A673 (cell line): Measurements from ENCODE around the gene KIT.

ENCODE experiments used
- EZH2 ChIP-seq: fragments of 200-600 bp; sonication (generic); IDR thresholded peaks from 2 replicates; pipeline ENCODE4 v1.6.1; 2017; ENCODE audit warnings: borderline replicate concordance, low read depth, mild to moderate bottlenecking, mixed read lengths, antibody characterized with exemption, low read length; ENCODE audit not compliant: poor library complexity, severe bottlenecking
- TF ChIP-seq, protein P1 (sequence below): fragments of 300-800, 200-600 bp; sonication (generic); conservative IDR thresholded peaks from 2 replicates; pipeline ENCODE4 v1.5.1; 2017; ENCODE audit warnings: low read depth, mild to moderate bottlenecking, antibody characterized with exemption, low read length, moderate library complexity, mixed read lengths

DNA sequence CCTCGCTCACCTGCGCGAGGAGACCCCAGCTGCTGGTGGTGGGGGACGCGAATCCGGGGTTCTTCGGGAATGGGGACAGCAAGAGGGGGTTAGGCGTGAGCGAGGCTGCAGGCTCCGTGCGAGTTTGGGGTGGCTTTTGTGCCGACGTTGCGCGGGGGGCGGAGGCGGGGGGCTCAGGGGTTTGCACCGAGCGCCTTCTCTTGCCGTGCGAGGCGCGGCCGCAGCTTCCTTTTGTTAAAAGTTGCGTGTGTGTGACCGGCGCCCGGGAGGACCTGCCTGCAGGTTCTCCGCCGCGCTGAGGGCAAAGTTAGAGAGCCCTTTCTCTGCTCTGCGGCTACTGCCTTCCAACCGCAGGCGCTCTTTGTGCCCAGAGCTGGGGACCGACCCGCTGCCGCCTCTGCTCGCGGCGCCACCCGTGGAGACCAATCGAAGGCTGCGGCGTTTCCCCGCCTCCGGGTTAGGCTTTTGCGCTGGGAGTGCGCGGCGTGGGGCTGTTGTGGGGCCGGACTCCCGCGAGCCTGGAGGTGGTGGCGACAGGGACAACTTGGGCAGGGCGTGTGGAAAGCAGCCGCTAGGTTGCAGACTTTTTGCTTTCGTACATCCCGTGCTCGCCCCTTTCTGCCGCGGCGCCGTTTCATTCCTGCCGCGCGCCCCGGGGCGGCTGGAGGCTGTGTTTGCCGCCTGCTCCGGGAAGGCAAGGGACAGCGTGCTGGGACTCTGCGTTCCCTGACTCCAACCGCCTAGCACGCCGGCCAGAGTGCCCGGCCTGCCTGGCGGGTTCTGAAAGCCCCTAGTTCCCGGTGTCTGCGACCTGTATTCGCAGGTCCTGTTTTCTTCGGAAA, 716 bp downstream of the KIT start:
- TF ChIP-seq, protein P1, sequence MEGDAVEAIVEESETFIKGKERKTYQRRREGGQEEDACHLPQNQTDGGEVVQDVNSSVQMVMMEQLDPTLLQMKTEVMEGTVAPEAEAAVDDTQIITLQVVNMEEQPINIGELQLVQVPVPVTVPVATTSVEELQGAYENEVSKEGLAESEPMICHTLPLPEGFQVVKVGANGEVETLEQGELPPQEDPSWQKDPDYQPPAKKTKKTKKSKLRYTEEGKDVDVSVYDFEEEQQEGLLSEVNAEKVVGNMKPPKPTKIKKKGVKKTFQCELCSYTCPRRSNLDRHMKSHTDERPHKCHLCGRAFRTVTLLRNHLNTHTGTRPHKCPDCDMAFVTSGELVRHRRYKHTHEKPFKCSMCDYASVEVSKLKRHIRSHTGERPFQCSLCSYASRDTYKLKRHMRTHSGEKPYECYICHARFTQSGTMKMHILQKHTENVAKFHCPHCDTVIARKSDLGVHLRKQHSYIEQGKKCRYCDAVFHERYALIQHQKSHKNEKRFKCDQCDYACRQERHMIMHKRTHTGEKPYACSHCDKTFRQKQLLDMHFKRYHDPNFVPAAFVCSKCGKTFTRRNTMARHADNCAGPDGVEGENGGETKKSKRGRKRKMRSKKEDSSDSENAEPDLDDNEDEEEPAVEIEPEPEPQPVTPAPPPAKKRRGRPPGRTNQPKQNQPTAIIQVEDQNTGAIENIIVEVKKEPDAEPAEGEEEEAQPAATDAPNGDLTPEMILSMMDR: peak; percentile 39
- TF ChIP-seq EZH2: no peak
